Putamen (tissue), 1 donor: ENCODE results near the gene KRTAP4-1.
"Not testable (repeated sequence)": the region's sequence is repeated elsewhere in the genome, so short reads cannot be mapped to it uniquely, and the experiment has no call there.

Source experiments
- DNase-seq: peaks from one replicate; pipeline ENCODE4 v3.0.0-alpha.2; 2016; ENCODE audit warnings: low spot score

KRTAP4-1 gene

GRCh38 chr17:41184480-41184961 lies at the start of gene KRTAP4-1:
Gene KRTAP4-1 (minus strand): TSS chr17:41184911. CDS start chr17:41184854, 57 bp downstream.
- no peak for DNase-seq

- not testable (repeated sequence) for DNase-seq
These were observed 47.8 kb upstream of the KRTAP4-1 start, which contains the start of gene KRTAP9-3 for GRCh38 chr17:41232399-41233105. Gene KRTAP9-3 (plus strand): TSS chr17:41232449. CDS start chr17:41232502, 53 bp downstream.

- no peak for DNase-seq
These were observed 47.0 kb upstream of the KRTAP4-1 start for GRCh38 chr17:41231731-41232130.

- DNase-seq: no peak
These were observed 45.4 kb upstream of the KRTAP4-1 start for GRCh38 chr17:41230094-41230493.

GRCh38 chr17:41226598-41227095 lies 41.9 kb upstream of the KRTAP4-1 start, which contains the start of gene KRTAP9-2:
Gene KRTAP9-2 (plus strand): TSS chr17:41226648. CDS start chr17:41226655, 7 bp downstream.
- DNase-seq: not testable (repeated sequence)

- no peak for DNase-seq
These were observed 41.3 kb upstream of the KRTAP4-1 start for GRCh38 chr17:41226051-41226450.

GRCh38 chr17:41223821-41224220 lies 39.1 kb upstream of the KRTAP4-1 start:
- no peak for DNase-seq

- DNase-seq: no peak
These were observed 31.0 kb upstream of the KRTAP4-1 start for GRCh38 chr17:41215681-41216080.

GRCh38 chr17:41212524-41213169 lies 27.9 kb upstream of the KRTAP4-1 start:
- DNase-seq: no peak

- DNase-seq: no peak
These were observed 27.2 kb upstream of the KRTAP4-1 start for GRCh38 chr17:41211845-41212466.

- no peak for DNase-seq
These were observed 14.8 kb upstream of the KRTAP4-1 start for GRCh38 chr17:41199421-41200078.

GRCh38 chr17:41196068-41196467 lies 11.4 kb upstream of the KRTAP4-1 start:
- no peak for DNase-seq

GRCh38 chr17:41190328-41190727 lies 5.6 kb upstream of the KRTAP4-1 start:
- no peak for DNase-seq

- DNase-seq: not testable (repeated sequence)
These were observed 5.2 kb upstream of the KRTAP4-1 start, which contains the start of gene KRTAP9-1 for GRCh38 chr17:41189837-41190318. Gene KRTAP9-1 (plus strand): TSS chr17:41189887. CDS start chr17:41189887, 0 bp downstream.

- no peak for DNase-seq
These were observed 2.2 kb upstream of the KRTAP4-1 start for GRCh38 chr17:41186872-41187271.

- DNase-seq: no peak
These were observed 290 bp upstream of the KRTAP4-1 start for GRCh38 chr17:41185001-41185400.

GRCh38 chr17:41178843-41179616 lies 5.7 kb downstream of the KRTAP4-1 start:
- DNase-seq: no peak

- DNase-seq: no peak
These were observed 6.4 kb downstream of the KRTAP4-1 start for GRCh38 chr17:41178341-41178740.

- no peak for DNase-seq
These were observed 6.9 kb downstream of the KRTAP4-1 start, which contains the start of gene KRTAP4-2 for GRCh38 chr17:41177727-41178271. Gene KRTAP4-2 (minus strand): TSS chr17:41178221. CDS start chr17:41178164, 57 bp downstream.

GRCh38 chr17:41176744-41177387 lies 7.8 kb downstream of the KRTAP4-1 start:
- no peak for DNase-seq
